GM18508 (cell line): ENCODE data around the gene PAGR1.
"Not testable (repeated sequence)": the region's sequence is repeated elsewhere in the genome, so short reads cannot be mapped to it uniquely, and the experiment has no call there.

Experiments used
- ATAC-seq: cut with Tn5 transposase; IDR thresholded peaks from one replicate; pipeline ENCODE4 v1.9.1; 2021; ENCODE audit warnings: moderate number of reproducible peaks; ENCODE audit not compliant: insufficient read depth, unreplicated experiment

The PAGR1 gene

DNA sequence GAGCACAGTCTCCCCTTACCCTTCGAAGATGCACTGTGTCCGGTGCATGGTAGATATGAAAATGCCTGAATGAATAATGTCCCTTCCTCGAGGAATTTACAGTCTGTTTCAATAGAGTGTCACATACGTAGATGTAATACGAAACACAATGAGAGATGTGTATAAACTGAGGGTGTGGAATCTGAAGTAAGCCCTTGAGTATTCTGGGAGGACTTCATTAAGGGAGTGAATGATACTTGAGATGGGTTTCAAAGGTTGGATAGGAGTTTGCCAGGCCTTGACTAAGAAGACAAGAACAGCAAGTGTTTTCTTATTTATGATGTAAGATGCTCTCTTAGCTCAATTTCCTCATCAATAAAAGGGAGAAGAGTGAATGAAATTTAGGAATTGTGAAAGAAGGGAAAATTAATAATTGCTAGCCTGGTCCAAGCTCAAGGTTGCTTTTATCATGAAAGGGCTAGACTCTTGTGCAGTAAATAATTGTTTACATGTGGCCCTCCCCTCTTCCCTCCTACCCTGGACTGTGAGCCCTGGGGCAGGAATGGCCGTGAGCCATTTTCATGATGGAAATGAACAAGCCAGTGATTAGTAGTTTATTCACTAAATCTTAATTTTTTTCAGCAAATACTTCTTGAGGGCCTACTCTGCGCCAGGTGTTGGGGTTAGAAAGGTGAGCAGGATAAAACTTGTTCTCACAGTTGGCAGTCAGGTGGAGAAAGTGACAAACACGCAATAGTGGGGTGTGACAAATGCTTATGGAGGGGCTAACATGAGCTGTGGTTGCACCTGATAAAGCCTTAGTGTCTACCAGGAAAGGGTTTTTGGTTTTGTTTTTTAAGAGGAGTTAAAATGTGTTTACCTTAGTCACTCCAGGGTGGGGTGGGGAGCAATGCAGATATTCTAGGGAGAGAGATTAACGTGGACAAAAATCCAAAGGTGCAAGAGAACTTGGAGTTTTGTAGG is 23.8 kb upstream of the PAGR1 start:
- no peak for ATAC-seq

DNA sequence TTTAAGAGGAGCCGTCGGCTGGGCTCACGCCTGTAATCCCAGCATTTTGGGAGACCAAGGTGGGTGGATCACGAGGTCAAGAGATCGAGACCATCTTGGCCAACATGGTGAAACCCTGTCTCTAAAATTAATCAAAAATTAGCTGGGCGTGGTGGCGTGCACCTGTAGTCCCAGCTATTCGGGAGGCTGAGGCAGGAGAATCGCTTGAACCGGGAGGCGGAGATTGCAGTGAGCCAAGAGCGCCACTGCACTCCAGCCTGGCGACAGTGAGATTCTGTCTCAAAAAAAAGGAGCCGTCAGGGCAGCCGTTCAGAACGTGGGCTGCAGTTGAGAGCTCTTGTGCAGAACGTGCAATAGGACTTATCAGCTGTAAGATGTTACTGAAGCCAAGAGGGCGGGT is 22.8 kb upstream of the PAGR1 start:
- ATAC-seq = not testable (repeated sequence)

- no peak for ATAC-seq
Measured at GRCh38 chr16:29794231-29794710, 21.7 kb upstream of the PAGR1 start.

- no peak for ATAC-seq
Measured at GRCh38 chr16:29802416-29802935, 13.5 kb upstream of the PAGR1 start.

- ATAC-seq = no peak
Measured at GRCh38 chr16:29804020-29804419, 11.9 kb upstream of the PAGR1 start.

DNA sequence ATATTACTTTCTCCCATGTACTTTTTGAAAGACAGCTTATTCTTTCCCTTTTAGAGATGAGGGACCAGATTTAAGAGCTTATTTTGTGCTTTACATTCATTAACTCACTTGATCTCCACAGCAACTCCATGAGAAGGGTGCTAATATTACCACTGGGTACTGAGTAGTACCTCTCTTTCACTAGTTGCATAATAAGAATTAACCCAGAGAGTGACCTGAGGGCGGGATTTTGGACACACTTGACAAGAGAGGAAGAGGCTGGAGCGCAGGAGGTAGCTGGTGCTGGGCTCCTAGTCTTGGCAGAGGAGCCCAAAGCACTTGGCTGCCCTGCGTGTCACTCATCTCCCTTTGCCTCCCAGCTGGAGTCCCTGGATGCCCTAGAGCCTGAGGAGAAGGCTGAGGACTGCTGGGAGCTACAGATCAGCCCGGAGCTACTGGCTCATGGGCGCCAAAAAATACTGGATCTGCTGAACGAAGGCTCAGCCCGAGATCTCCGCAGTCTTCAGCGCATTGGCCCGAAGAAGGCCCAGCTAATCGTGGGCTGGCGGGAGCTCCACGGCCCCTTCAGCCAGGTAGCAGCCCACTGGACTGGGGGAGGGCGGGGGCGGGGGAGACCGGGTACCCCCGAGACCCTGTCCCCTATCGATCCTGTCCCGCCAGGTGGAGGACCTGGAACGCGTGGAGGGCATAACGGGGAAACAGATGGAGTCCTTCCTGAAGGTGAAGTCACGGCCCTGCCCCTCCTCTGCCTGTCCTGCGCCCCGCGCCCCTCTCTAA is 11.3 kb upstream of the PAGR1 start:
- ATAC-seq = no peak

DNA sequence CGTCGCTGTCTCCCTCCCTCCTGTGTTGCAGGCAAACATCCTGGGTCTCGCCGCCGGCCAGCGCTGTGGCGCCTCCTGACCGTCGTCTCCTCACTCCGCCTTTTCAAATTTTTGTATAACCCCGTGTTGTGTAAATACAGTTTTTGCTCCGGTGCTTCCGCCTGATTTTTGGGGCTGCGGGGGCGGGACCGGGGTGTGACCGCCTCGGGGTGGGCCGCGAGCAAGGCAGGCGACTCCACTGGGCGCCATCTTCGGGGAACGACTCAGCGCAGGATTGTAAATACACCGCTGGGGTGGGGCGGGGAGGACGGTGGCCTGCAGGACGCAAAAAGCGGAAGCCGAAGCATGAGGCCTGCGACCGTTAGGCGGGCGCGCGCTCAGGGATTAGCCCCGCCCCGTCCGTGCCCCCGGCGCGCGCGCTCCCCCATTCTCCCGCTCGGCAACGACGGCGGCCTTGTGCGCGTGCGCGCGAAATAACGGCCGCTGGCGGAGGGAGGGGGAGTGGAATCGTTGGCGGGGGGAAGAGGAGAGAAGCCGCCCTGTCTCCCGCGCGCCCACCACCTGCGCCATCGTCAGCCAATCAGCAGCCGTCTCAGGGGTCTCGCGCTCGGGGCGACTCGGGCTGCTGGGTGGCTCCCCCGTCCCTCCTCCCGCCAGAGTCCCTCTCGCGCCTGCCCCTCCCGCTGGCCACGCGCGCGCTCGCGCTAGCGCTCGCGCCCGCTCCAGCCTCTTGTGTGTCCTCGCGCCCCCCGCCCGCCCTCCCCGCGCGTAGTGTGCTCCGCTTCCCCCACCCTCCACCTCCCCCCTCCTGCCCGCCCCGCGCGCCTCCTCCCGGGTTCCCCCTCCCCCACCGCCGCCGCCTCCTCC is 10.5 kb upstream of the PAGR1 start:
- ATAC-seq = no peak

DNA sequence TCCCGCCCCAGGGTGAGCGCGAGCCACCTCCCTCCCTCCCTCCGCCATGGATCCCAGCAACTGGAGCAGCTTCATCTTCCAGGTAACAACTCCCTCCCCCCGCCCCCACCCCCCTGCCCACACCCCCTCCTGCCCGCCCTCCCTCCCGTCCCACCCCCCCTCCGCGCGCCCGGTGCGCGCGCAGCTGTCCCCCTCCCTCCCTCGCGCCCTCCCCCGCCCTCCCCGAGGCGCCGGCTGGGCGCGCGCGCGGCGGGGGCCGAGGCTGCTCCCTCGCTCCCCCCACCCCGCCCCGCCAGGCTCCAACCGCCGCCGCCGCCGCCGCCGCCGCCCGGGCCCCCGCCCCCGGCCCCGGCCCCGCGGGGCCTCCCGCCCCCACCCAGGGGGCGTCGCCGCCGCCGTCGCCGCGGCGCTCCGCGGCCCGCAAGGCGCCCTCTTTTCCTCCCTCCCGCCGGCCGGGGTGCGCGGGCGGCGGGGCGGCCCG is 9.8 kb upstream of the PAGR1 start, which contains the start of gene MAZ:
Gene MAZ (plus strand): TSS at position 431 of the 481 bp plus-strand sequence. CDS start 173 bp downstream, outside the sequence.
- ATAC-seq = no peak

GRCh38 chr16:29806641-29807425 is 9.1 kb upstream of the PAGR1 start:
- no peak for ATAC-seq

DNA sequence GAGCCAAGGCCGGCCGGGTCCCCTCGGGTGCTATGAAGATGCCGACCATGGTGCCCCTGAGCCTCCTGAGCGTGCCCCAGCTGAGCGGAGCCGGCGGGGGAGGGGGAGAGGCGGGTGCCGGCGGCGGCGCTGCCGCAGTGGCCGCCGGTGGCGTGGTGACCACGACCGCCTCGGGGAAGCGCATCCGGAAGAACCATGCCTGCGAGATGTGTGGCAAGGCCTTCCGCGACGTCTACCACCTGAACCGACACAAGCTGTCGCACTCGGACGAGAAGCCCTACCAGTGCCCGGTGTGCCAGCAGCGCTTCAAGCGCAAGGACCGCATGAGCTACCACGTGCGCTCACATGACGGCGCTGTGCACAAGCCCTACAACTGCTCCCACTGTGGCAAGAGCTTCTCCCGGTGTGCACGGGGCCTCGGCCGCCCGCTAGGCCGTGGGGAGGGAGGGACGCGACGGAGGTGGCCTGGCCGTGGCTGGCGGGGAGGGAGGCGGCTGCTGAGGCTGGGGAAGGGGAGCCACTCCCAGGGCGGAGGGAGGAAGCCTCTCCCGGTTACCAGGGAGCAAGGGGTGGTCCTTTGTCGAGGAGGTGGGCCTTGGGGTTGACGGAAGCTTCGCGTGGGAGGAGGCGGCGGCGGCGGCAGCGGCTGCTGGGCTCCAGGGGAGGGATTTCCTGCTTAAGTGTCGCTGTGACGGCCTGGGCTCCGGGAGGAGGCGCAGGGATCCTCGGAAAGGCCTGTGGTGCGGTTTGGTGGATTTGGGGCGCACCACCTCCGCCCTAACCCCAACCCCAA is 8.3 kb upstream of the PAGR1 start:
- ATAC-seq = no peak

DNA sequence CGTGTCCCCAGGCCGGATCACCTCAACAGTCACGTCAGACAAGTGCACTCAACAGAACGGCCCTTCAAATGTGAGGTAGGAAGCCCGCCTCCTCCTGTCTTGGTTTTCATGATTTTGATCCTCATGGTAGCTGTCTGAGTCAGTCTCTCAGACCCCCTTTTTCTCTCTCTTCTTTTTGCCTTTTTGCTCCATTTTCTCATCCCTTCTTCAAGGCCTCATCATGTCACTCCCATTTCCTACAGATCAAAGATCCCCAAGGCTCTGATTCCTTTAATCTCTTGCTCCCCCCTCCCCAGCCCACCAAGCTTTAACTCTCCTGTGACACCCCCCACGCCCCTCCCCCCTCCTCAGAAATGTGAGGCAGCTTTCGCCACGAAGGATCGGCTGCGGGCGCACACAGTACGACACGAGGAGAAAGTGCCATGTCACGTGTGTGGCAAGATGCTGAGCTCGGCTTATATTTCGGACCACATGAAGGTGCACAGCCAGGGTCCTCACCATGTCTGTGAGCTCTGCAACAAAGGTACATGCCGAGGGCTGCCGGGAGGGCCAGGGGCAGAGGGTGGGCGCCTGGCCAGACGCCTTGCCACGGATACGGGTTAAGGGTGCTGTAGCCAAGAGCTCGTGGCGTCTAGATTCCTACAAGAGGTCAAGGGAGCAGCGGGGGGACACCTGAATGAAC is 7.6 kb upstream of the PAGR1 start:
- no peak for ATAC-seq

DNA sequence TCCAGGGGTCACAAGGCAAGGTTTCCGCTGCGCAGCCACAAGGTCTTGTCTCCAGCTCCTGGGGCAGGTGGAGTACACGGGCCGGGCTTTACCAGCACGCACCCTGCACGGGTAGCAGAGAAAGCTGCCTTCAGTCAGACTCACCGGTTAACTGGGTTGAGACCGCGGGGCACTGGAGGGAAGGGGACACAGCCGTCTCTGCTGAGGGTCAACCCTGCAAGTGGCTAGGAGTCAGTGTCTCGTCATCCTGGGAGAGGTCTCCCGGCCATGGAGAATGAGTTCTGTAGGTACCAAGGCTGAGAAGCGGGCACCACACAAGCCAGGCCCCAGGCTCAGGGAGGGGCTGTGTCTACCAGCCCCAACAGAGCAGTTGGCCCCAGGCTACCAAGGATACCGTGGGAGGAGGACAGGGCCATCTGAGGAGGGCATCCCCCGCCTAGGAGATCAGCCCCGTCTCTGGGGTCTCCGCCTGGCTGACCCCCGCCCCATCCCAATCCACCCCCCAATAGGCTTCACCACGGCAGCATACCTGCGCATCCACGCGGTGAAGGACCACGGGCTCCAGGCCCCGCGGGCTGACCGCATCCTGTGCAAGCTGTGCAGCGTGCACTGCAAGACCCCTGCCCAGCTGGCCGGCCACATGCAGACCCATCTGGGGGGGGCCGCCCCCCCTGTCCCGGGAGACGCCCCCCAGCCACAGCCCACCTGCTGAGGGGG is 6.8 kb upstream of the PAGR1 start:
- no peak for ATAC-seq

DNA sequence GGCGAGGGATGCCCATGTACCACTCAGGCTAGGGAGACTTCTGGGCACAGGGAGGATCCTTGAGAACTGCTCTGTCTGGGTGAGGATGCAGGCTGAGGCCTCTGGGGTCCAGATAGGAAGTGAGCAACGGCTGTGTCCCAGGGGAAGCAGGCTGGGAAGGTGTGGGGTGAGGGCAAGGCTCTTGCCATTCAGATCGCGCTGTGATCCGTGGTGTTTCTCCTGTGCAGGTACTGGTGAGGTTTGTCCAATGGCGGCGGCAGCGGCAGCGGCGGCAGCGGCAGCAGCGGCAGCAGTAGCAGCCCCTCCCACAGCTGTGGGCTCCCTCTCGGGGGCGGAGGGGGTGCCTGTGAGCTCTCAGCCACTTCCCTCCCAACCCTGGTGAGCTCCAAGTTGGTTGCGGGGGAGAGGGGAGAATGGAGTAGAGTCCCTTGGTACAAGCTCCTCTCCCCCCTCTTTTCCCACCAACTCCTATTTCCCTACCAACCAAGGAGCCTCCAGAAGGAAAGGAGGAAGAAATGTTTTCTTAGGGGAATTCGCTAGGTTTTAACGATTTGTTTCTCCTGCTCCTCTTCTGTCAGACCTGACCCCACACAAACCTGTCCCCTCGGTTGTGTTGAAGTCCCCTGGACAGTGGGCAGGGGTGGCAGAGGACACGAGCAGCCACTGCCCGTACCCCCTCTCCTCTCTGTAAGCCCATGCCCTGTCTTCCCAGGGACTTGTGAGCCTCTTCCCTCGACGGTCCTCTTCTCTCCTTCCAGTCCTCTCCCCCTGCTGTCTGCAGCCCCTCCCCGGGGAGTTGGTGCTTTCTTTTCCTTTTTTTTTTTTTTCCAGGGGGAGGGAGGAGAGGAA is 5.9 kb upstream of the PAGR1 start:
- no peak for ATAC-seq

DNA sequence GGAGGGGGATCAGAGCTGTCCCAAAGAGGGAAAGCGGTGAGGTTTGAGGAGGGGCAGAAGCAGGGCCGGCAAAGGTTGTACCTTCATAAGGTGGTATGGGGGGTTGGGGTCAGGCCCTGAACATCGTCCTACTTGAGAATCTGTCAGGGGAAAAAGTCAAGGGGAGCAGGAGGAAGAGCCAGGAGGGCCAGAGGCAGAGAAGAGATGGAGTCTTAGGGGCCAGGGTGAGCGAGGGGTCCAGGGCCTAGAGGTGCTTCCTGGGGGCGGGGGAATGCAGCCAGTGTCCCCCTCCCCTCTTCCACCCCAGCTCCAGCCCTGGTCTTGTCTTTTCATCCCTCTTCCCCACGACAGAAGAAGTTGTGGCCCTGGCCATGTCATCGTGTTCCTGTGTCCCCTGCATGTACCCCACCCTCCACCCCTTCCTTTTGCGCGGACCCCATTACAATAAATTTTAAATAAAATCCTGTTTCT is 5.2 kb upstream of the PAGR1 start:
- ATAC-seq = no peak

DNA sequence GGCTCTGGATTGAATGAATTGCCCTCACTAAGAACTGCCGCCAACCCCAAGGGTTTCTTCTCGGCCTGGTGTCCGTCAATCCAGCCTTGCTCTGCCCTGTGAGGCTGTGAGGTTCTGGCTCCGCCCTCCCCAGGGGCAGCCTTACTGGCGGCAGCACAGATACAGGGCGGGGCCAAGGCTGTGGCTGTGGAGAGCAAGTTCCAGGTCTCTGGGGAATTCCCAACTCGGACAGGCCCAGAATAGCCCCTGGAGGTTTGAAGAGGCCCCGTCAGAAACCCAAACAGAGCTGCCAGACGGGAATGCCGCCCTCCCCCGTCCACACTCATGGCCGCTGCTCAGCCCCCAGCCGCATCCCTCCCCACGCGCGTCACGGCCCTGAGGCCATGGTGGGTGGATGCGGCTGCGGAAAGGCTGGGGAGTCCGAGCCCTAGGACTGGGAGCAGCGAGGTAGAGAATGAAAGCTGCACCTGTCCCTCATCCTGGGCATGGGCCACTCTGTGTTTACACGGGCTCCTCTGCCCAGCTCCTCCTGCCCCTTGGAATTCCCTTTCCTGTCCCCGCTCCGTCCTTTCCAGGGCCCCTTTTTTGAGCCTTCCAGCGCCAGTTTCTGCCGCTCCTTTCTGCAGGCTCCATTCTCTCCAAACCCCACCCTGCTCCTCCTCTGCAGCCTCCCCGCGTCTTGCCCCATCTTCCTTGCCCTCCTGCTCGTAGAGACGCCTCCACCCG is 4.6 kb upstream of the PAGR1 start:
- ATAC-seq = no peak
